22Rv1 (cell line): Measurements from ENCODE around the gene PTPN9.

Experiments used
- CTCF ChIP-seq: fragments of 450-650 bp; IDR thresholded peaks from 2 replicates; pipeline ENCODE4 v1.5.1; 2017; ENCODE audit warnings: mild to moderate bottlenecking
- ZFX ChIP-seq: fragments of 450-650 bp; IDR thresholded peaks from 2 replicates; pipeline ENCODE4 v1.6.1; 2017; ENCODE audit warnings: antibody characterized with exemption, borderline replicate concordance

GRCh38 chr15:75551091-75551490, 28.0 kb downstream of the PTPN9 start:
- TF ChIP-seq CTCF (no peak), ZFX (no peak)
